Urothelium cell line (cell line): Measurements from ENCODE around the gene FNDC3B.
"Not testable (repeated sequence)": the region's sequence is repeated elsewhere in the genome, so short reads cannot be mapped to it uniquely, and the experiment has no call there.

Experiments
- DNase-seq: peaks from one replicate; pipeline ENCODE4 v3.0.0; 2011; ENCODE audit warnings: low spot score, mixed read lengths
- FAIRE-seq: peaks from 2 replicates; lab custom pipeline; 2011; peaks lifted over from hg19 to GRCh38; lab: Jason Lieb, UNC

Gene FNDC3B

DNA sequence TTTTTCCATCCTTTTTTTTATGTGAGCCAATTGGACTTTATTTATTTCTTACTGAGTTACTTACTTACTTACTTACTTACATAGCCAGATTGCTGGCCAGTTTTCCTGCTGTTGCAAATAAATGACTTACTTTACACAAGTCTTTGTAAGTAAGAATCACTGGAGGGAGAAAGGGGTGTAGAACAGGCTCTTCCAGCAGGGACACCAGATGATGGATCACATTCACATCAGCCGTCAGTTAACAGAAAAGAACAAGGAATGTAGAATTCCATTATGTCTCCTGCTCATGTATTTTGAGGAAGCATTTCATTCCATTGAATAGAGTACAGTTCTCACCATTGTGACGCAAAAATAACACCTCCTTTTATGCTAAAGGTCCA, 188.6 kb downstream of the FNDC3B start:
- FAIRE-seq (no peak), DNase-seq (no peak)

DNA sequence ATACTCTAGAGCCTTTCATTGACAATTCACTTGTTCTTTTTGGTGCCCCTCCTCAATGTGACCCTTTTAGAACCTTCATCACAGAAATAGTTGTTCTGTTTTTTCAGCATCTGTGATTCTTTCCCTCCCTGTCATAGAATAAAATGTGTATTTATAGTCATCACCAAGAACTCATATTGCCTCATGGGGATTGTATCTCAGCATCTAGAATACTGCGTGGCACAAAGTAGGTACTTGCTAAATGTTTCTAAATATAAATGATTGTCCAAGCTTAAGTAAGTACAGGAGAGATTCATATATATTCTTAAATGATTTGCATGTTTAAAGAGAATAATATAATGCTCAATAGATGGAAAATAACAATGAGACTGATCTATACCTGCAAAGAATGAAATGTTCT, 190.1 kb downstream of the FNDC3B start:
- FAIRE-seq: no peak

DNA sequence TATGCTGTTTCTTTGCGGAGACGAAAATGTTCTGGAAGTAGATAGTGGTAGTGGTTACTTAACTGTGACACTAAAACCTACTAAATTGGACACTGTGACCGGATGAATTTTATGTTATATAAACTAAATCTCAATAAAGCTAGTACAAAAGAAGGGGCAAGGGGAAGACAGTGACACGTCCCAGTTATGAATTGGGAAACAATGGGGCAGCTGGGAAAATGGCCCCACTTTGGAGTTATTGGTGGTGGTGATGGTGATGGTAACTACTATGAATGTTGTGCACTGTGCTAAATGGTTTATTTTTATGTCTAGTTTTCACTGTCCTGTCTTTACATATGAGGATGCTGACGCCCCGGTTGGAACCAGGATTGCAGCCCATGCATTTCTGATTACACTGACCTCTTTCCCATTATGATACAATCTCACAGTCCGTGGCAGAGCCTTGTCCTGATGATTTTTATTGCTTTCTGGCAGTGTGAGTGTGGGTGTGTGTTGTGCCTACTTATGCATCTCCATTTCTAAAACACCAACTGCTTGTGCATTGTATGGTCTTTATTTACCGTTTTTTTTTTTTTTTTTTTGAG, 192.0 kb downstream of the FNDC3B start:
- DNase-seq (no peak), FAIRE-seq (no peak)

More for the DNA sequence above, 190.1 kb downstream of the FNDC3B start:
- no peak for DNase-seq

DNA sequence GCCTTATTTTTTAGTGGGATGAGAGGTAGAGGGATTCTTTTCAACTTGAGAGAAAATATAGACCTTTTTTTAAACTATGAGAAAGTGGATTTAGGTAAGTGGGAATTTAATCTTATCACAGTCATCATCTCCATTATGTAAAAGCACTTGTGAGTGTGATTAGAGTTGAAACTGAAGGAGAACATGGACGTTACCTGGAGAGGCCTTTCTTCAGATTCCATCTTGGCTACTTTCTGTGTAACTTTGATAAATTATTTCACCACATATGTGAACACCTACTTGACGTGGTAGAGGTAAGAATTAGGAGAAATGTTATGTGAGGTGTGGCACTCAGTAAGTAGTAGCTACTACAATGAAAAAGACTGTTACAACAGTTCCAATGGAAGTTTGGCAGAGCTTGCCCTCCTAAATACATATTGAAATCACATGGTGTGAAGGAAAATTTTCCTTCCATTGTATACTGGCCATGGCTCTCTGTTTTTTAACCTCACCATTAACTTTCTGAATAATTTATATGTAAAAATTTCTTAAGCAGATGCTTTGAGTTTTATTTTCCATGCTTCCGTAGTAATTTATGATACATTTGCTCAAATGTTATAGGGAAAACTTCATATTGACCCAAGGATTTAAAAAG, 193.3 kb downstream of the FNDC3B start:
- FAIRE-seq (no peak), DNase-seq (no peak)

DNA sequence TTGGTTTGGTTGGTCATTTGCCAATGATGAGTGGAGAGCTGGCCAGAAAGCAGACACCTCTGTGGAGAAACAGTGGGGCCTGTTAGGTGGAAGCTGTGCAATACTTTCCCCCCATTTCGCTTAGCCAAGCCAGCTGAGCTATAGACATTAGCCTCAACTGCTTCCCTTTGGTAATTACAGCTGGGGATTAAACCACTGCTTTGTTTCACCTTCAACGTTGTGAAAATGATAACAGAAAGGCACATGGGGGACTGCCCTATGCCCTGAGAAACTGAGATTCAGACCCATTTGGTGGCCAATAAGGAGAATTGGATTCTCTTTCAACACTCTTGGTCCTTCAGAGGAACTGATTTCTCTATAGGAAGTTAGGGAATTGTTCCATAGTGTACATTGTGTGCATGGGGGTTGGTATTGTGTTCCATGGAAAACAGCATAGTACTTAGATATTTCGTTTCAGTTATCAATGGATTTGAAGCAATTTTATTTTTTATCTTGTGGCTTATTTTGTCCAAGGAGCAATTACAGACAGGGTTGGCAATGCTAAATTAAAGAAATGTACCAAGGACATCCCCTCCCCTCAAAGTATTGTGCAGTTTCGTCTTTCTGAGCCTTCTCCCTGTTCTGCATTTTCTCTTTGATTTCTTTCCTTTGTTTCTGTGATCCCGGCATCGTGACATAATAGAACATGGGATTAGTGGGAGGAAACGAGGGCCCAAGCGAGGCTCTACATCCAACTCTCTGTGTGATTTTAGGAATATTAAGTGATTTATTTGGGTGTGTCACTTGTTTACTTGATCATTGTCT, 194.3 kb downstream of the FNDC3B start:
- no peak for FAIRE-seq
- no peak for DNase-seq

DNA sequence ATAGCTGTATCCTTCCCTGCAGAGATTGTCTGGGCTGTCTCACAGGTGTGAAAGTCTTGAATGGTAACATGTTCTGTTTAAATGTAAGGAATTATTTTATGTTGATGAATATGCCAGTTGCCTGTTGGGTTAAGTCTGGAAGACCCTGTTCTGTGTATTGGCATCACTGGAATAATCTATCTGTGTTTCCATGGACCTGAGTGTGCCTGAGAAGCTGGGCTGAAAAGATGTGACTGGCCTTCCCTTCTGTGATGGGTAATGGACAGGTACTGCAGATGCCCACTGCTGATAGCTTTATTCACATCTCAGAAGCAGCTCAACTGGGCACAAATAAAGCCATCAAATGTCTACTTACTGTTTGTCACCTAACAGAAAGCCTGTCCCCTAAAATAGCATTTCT, 196.3 kb downstream of the FNDC3B start:
- DNase-seq: no peak
- no peak for FAIRE-seq

DNA sequence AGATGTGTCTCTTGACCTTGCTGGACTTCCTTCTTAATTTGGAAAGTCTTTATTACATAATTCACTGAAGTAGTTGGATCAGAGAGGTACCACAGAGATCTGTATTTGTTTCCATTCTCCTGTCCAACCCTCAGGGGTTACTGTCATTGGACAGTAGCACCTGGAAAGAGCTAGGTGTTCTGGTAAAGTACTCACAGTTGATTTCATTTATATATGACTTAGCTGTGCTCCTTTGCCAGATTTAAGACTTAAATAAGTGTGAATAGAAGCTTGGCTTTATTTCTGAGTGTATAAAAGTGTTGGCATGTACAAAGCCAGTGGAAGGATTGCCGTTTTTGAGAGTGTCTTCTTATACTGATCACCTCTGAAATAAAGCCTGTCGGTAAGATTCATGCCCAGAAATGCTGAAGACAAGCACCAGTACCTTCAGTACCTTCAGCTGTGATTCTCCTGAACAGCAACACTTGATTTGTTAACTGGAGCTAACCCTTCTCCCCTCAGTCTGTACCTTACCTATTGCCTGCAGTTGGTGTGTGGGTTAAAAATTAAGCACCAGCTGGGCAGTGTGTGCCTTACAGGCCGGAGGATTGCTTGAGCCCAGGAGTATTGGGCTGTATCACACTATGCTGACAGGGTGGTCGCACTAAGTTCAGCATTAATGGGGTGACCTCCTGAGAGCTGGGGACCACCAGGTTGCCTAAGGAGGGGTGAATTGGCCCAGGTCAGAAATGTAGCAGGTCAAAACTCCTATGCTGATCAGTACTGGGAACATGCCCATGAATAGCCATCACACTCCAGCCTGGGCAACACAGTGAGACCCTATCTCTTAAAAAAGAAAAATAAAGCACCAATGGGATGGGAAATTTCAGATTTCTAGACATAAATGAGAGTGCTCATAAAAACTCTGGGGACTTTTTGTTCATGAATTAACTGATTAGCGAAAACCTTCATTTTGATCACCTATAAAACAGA, 197.7 kb downstream of the FNDC3B start:
- DNase-seq (no peak), FAIRE-seq (no peak)

DNA sequence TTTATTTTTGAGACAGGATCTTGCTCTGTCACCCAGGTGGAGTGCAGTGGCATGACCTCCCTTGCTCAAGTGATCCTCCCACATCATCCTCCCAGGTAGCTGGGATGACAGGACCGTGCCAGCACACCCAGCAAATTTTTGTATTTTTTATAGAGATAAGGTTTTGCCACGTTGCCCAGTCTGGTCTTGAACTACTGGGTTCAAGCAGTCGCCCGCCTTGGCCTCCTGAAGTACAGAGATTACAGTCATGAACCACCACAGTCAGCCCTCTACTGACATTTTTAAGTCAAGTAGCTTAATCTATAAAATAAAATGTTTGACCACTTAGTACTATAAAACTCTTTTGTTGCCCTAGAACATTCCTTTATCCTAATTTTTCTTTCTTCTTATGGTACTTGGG, 198.8 kb downstream of the FNDC3B start:
- DNase-seq (no peak), FAIRE-seq (no peak)

DNA sequence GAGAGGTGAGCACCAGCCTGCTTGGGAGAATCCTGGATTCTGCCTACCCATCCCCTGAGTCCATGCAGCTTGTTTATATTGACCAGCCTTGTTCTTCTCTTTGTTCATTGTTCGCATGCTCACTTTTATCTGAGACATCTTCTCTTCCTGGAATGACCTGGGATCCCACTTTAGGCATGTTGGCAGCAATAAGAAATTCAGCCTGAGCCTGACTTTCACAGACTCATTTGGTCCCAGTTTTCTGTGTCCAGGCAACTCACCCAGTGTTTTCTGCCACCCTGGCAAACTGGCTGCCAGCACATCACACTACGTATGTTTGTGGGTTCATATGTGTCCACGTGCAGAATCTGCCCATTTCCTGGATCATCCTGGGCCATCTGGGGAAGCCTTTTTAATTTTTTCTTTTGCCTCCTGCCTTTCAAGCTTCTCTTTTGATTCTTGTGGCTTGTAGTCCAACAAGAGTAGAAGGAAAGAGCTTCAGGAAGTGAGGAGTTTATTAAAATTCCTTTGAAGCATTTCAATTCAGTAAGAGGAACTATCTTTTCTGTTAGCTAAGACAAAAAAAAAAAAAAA, 199.9 kb downstream of the FNDC3B start:
- DNase-seq: no peak
- FAIRE-seq: no peak

DNA sequence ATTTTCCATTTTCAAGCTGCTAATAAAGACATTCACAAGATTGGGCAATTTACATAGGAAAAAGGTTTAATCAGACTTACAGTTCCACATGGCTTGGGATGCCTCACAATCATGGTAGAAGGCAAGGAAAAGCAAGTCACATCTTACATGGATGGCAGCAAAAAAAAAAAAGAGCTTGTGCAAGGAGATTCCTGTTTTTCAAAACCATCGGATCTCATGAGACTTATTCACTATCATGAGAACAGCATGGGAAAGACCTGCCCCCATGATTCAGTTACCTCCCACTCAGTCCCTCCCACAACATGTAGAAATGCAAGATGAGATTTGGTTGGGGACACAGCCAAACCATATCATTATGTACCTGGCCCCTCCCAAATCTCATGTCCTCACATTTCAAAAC, 202.0 kb downstream of the FNDC3B start:
- DNase-seq (no peak), FAIRE-seq (no peak)

DNA sequence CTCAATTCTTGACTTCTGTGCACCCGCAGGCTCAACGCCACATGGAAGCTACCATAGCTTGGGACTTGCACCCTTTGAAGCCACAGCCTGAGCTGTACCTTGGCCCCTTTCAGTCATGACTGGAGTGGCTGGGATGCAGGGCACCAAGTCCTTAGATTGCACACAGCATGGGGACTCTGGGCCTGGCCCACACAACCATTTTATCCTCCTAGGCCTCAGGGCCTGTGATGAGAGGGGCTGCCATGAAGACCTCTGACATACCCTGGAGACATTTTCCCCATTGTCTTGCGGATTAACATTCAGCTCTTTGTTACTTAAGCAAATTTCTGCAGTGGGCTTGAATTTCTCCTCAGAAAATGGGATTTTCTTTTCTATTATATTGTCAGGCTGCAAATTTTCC, 203.1 kb downstream of the FNDC3B start:
- FAIRE-seq, DNase-seq: not testable (repeated sequence)

DNA sequence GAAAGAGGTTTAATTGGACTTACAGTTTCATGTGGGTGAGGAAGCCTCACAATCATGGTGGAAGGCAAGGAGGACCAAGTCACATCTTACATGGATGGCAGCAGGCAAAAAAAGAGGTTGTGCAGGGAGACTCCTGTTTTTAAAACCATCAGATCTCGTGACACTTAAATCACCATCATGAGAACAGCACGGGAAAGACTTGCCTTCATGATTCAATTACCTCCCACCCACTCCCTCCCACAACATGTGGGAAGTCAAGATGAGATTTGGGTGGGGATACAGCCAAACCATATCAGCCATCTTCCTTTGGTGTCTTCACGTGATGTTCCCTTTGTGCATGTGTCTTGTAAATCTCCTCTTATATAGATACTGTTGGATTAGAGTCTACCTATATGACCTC, 204.0 kb downstream of the FNDC3B start:
- not testable (repeated sequence) for FAIRE-seq, DNase-seq

DNA sequence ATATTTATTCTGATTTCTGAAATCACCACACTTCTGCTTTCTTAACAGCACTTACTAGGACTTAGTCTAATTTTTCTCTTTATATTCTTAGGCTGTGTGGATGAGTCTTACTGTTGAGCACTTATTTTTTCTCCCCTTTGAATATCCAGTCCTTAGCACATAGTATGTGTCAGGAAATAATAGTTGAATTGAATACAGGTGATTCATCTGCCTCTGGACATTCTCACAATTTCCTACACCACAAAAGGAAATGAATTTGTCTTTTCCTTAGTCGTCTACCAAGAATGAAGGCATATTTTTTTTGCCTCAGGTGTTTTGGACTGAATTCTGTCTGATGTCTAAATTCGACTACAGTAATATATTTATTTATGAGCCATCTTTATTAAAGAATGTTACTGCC, 204.6 kb downstream of the FNDC3B start:
- FAIRE-seq (no peak), DNase-seq (no peak)

DNA sequence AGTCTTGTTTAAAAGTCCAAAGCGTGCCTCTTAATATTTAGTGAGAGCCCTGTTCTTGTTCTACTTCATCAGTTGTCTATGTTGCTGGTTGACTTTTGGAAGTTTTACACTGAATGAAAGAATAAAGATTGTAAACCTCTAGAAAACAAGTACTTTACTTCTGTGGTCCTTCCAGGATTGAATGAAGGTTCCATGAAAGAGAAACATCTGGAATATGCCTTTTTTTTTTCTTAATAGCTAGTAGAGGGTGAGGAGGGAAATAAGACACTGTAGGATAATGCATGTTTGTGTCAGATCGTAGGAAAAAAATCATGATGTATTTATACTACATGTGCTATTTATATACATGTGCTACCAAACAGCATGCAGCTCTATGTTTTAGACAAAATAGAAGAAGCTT, 205.9 kb downstream of the FNDC3B start:
- FAIRE-seq (no peak), DNase-seq (no peak)

DNA sequence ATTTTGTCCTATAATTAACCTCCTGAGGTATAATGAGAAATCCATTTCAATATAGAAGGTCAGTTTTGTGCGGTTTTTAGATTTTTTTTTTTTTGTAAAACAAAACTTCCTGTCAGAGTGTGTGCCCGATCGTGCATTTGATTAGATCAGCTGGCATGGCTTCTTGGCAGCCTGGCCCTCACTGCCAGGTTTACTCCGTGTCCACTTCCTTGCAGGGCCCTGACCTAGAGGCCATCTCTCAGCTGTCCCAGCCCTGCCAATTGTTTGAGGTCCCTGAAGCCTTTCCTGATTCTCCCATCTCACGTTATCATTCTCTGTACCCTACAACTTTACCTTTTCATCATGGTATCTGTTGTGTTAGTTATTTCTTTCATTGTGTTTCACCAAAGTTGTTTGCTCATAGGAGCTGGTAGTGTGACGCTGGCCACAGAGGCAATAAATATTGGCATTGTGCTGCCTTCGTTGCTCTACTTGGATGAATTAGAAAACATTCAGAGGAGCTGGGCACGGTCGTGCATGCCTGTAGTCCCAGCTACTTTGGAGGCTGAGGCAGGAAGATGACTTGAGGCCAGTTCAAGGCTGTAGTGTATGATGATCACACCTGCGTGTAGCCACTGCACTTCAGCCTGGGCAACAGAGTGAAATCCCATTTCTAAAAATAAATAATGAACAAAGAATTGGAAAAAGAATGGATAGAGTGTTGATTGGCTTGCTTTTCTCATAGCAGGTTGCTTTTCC, 206.9 kb downstream of the FNDC3B start:
- FAIRE-seq: no peak
- DNase-seq: no peak

DNA sequence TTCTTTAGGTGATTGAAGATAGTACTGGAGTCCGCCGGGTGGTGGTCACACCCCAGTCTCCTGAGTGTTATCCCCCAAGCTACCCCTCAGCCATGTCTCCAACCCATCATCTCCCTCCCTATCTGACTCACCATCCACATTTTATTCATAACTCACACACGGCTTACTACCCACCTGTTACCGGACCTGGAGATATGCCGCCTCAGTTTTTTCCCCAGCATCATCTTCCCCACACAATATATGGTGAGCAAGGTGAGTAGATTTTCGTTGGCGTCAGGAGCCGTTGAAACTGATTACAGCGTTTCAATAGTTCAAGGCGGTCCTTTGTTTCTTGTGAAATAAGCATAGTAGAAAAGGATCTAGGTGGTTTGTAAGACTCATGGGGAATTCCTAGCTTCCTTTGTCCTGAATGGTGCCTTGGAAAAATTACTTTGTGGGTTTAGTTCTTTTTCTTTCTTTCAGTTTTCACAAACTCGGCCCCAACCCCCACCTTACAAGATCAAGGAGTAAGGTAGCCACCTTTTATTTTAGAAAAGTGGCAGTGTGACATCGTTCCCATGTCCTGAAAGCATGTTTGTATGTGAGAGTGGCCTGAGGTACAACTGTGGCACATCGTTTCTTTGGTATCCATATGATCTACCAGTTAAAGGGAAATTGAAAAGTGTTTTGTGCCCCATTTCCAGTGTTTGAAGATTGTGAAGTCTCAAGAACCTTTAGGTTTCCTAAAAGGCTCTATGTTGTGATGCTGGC, 208.3 kb downstream of the FNDC3B start:
- FAIRE-seq (no peak), DNase-seq (no peak)

DNA sequence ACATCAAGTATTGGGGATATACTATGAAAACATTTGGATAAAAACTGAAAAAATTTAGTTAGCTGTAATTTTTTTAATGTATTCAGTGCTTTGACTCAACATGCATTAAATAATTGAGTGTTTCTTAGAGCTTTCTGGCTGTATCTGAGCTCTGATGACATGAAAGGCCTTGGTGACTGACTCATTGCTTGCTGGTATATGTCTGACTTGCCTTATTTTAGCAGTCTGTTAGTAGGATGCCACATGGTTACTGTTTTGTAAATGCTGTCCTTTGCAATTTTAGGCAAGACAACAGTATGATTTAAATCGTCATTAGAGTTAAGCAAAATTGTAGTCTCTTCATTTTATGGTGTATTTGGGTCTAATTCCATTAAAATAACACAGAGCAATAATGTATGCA, 209.7 kb downstream of the FNDC3B start:
- DNase-seq (no peak), FAIRE-seq (no peak)

DNA sequence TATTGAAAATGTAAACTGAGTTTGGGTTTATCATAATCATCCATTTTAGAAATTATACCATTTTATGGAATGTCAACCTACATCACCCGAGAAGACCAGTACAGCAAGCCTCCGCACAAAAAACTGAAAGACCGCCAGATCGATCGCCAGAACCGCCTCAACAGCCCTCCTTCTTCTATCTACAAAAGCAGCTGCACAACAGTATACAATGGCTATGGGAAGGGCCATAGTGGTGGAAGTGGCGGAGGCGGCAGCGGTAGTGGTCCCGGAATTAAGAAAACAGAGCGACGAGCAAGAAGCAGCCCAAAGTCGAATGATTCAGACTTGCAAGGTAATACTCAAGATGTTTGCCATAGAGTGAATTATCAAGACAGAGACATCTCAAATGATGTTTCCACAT, 211.8 kb downstream of the FNDC3B start:
- no peak for FAIRE-seq

DNA sequence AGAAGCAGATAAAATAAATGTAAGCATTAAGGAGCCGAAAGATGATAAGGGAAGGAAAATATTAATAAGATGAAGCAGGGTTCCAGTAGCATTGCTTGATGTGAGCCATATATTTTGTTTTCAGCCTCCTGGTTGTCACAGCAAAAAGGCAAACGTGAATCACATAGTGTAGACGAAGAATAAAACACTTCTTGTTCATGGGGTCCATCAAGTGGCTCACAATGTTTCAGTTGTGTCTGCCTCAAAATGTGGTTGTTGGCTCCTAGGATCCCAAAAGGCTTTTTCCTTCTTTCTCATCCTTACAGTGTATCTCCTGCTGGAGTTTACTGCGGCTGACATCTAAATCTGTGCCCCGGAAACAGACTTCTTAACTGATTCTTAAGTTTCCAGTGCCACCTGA, 213.8 kb downstream of the FNDC3B start:
- DNase-seq: no peak
- no peak for FAIRE-seq

More for the DNA sequence above, 211.8 kb downstream of the FNDC3B start:
- no peak for DNase-seq
